Thoracic aorta (tissue), 2 donors: ENCODE results near the gene MAPK8IP2. TPM values are rescaled to one million over a fixed set of nuclear protein-coding genes. Genes with fewer than 3 reads are reported as not detected.

ENCODE experiments used
- ATAC-seq: fragments of 150-250 bp; one replicate; pipeline ENCODE4 v1.8.0; 2017; ENCODE audit warnings: low read depth; ENCODE audit not compliant: insufficient number of reproducible peaks, low FRiP score
- DNase-seq: peaks from one replicate; pipeline ENCODE4 v3.0.0-alpha.2; 2020; ENCODE audit warnings: low spot score
- H3K27ac ChIP-seq, 2 donors: fragments of 200-600 bp; sonication (generic); 1 replicate in 1 of 2; 2 replicates in 1 of 2; pipeline ENCODE4 v1.5.1; 2016; ENCODE audit warnings: mild to moderate bottlenecking in 2 of 2, moderate library complexity in 2 of 2
- H3K27me3 ChIP-seq: fragments of 200-600 bp; sonication (generic); replicated peaks from 2 replicates; pipeline ENCODE4 v1.6.0; 2016; ENCODE audit warnings: mild to moderate bottlenecking; ENCODE audit not compliant: insufficient read depth
- H3K36me3 ChIP-seq: fragments of 200-600 bp; sonication (generic); one replicate; pipeline ENCODE4 v1.5.1; 2016
- H3K4me1 ChIP-seq, 2 donors: fragments of 200-600 bp; sonication (generic); 1 replicate in 1 of 2; 2 replicates in 1 of 2; pipeline versions ENCODE4 v1.5.1 to v1.6.0; 2016; ENCODE audit warnings: low read depth in 2 of 2, mild to moderate bottlenecking in 1 of 2; ENCODE audit not compliant: control insufficient read depth in 1 of 2
- H3K4me3 ChIP-seq: fragments of 200-600 bp; sonication (generic); 2 replicates; pipeline ENCODE4 v1.5.1; 2016; ENCODE audit warnings: mild to moderate bottlenecking
- H3K9me3 ChIP-seq: fragments of 200-600 bp; sonication (generic); 2 replicates; pipeline ENCODE4 v1.5.1; 2016
- CTCF ChIP-seq: fragments of 200-600 bp; sonication (generic); IDR thresholded peaks from one replicate; pipeline ENCODE4 v1.5.1; 2019; ENCODE audit warnings: antibody characterized with exemption
- total RNA-seq, 2 donors: library from RNA; depleted of rRNA; stranded (reverse); fragments of >200 nt; gene quantifications; one replicate each; pipeline versions ENCODE4 v1.1.0 to v1.2.3, GENCODE V29; 2016

MAPK8IP2 gene
- total RNA-seq, 2 donors from 2014 or later = 0.41 to 0.92 TPM

- Histone ChIP-seq H3K36me3 (no peaks in the 10 kb centered on the region), H3K9me3 (no peaks in the 10 kb centered on the region), H3K27me3 (no peaks in the 10 kb centered on the region), H3K4me3 (no peak overlapping the region), H3K4me1 (peaks cover 9 to 13% of the 10 kb centered on the region in 2 donors), H3K27ac (no peak overlapping the region)
- no peak for DNase-seq
- no peak for TF ChIP-seq CTCF
- ATAC-seq = no peak
Observed at GRCh38 chr22:50567721-50568252, 32.8 kb upstream of the MAPK8IP2 start.

- DNase-seq = no peak
- H3K4me1 ChIP-seq = peaks cover 4 to 6% of the 10 kb centered on the region in 2 donors
- no peak overlapping the region for H3K4me3 ChIP-seq
- TF ChIP-seq CTCF = no peak
- no peaks in the 10 kb centered on the region for H3K9me3 ChIP-seq
- H3K36me3 ChIP-seq = no peaks in the 10 kb centered on the region
- no peak overlapping the region for H3K27ac ChIP-seq
- no peaks in the 10 kb centered on the region for H3K27me3 ChIP-seq
- ATAC-seq = no peak
Observed at GRCh38 chr22:50568626-50569025, 32.0 kb upstream of the MAPK8IP2 start.

GRCh38 chr22:50569041-50569459 lies 31.5 kb upstream of the MAPK8IP2 start:
- Histone ChIP-seq H3K36me3 (no peaks in the 10 kb centered on the region), H3K27me3 (no peaks in the 10 kb centered on the region)
- no peak for DNase-seq

GRCh38 chr22:50569896-50570535 lies 30.6 kb upstream of the MAPK8IP2 start:
- no peak overlapping the region for H3K27ac ChIP-seq
- TF ChIP-seq CTCF = no peak
- H3K9me3 ChIP-seq = no peaks in the 10 kb centered on the region
- H3K36me3 ChIP-seq = no peaks in the 10 kb centered on the region
- H3K4me3 ChIP-seq = no peak overlapping the region
- DNase-seq (no peak), ATAC-seq (no peak)
- no peaks in the 10 kb centered on the region for H3K4me1 ChIP-seq
- no peaks in the 10 kb centered on the region for H3K27me3 ChIP-seq

More at GRCh38 chr22:50569041-50569459, 31.5 kb upstream of the MAPK8IP2 start:
- Histone ChIP-seq H3K27ac (no peak overlapping the region), H3K4me3 (no peak overlapping the region), H3K4me1 (peaks cover 0 to 2% of the 10 kb centered on the region in 2 donors), H3K9me3 (no peaks in the 10 kb centered on the region)
- no peak for TF ChIP-seq CTCF
- no peak for ATAC-seq

- ATAC-seq (no peak), DNase-seq (no peak)
- Histone ChIP-seq H3K27ac (no peak overlapping the region), H3K4me3 (no peak overlapping the region), H3K9me3 (no peaks in the 10 kb centered on the region), H3K27me3 (no peaks in the 10 kb centered on the region), H3K4me1 (no peaks in the 10 kb centered on the region), H3K36me3 (no peaks in the 10 kb centered on the region)
- no peak for TF ChIP-seq CTCF
Observed at GRCh38 chr22:50570861-50571260, 29.7 kb upstream of the MAPK8IP2 start.
